Brain pericyte (primary cell): ENCODE measurements around the gene PCA3.

Experiments
- DNase-seq: peaks from one replicate; pipeline ENCODE4 v3.0.0-alpha.2; 2012; ENCODE audit warnings: low read depth, low spot score

Gene PCA3

GRCh38 chr9:76827296-76828080 is 63.2 kb downstream of the PCA3 start:
- DNase-seq: no peak

GRCh38 chr9:76828447-76828846 is 64.2 kb downstream of the PCA3 start:
- DNase-seq: no peak

- peak; percentile 30 for DNase-seq
These were observed 71.5 kb downstream of the PCA3 start for GRCh38 chr9:76835571-76836283.
